ENCODE measurements around the gene AANAT. TPM values are rescaled to one million over a fixed set of nuclear protein-coding genes. Genes with fewer than 3 reads are reported as not detected.

The AANAT gene
- total and polyA plus RNA-seq, 4 donors, result 0.10 to 0.31 TPM; not detected in 2

GRCh38 chr17:76474894-76475293, 7.5 kb downstream of the AANAT start:
- ATAC-seq (ENCODE audit: insufficient read depth, low FRiP score) (no peak), DNase-seq (no peak)
- H3K9ac ChIP-seq (ENCODE audit: insufficient read depth in 1 of 2, low read length in 2 of 2), result no peak overlapping the region
- no peak overlapping the region for H3K27ac ChIP-seq (ENCODE audit: low read depth in 1 of 2, low read length in 1 of 2)
- H3K4me1 ChIP-seq (ENCODE audit: control insufficient read depth in 5 of 5, insufficient read depth in 5 of 5, low read length in 5 of 5), result no peaks in the 10 kb centered on the region
- H3K9me3 ChIP-seq (ENCODE audit: control insufficient read depth in 4 of 4, insufficient read depth in 3 of 4, low read length in 3 of 4), result no peaks in the 10 kb centered on the region
- 95 to 96% methylated on average over 15 of the region's 15 CpGs for WGBS, 2 donors
- TF ChIP-seq, protein P1, sequence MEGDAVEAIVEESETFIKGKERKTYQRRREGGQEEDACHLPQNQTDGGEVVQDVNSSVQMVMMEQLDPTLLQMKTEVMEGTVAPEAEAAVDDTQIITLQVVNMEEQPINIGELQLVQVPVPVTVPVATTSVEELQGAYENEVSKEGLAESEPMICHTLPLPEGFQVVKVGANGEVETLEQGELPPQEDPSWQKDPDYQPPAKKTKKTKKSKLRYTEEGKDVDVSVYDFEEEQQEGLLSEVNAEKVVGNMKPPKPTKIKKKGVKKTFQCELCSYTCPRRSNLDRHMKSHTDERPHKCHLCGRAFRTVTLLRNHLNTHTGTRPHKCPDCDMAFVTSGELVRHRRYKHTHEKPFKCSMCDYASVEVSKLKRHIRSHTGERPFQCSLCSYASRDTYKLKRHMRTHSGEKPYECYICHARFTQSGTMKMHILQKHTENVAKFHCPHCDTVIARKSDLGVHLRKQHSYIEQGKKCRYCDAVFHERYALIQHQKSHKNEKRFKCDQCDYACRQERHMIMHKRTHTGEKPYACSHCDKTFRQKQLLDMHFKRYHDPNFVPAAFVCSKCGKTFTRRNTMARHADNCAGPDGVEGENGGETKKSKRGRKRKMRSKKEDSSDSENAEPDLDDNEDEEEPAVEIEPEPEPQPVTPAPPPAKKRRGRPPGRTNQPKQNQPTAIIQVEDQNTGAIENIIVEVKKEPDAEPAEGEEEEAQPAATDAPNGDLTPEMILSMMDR (IDR thresholded peaks at IDR 0.05; ENCODE audit: control extremely low read depth, extremely low read depth), result no peak
- no peak overlapping the region for H3K4me3 ChIP-seq
- H3K36me3 ChIP-seq (ENCODE audit: control insufficient read depth in 4 of 4, insufficient read depth in 4 of 4, low read length in 4 of 4), result peaks cover 0 to 55% (median 0%) of the 10 kb centered on the region in 4 donors
- H3K27me3 ChIP-seq (ENCODE audit: control insufficient read depth in 3 of 3, insufficient read depth in 3 of 3, low read length in 2 of 3), result no peaks in the 10 kb centered on the region

DNA sequence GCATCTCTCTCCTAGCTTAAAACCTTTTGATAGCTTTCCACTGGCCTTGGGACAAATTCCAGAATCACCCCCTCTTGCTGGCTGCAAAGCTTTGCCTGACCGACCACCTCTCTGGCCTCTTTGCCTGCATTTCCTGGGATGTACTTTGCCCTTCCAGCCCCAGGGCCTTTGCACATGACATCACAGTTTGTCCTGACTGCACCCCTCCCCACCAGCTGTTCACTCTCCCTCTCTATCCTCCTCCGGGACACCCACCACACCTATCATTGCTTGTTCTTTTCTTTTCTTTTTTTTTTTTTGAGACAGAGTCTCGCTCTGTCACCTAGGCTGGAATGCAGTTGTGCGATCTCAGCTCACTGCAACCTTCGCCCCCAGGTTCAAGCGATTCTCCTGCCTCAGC, 7.9 kb downstream of the AANAT start:
- Histone ChIP-seq H3K36me3 (ENCODE audit: control insufficient read depth in 4 of 4, insufficient read depth in 4 of 4, low read length in 4 of 4) (peaks cover 0 to 55% (median 0%) of the 10 kb centered on the region in 4 donors), H3K4me1 (ENCODE audit: control insufficient read depth in 5 of 5, insufficient read depth in 5 of 5, low read length in 5 of 5) (peaks cover 0 to under 1% (median 0%) of the 10 kb centered on the region in 5 donors), H3K27ac (ENCODE audit: low read depth in 1 of 2, low read length in 1 of 2) (no peak overlapping the region), H3K4me3 (no peak overlapping the region), H3K9ac (ENCODE audit: insufficient read depth in 1 of 2, low read length in 2 of 2) (no peak overlapping the region), H3K27me3 (ENCODE audit: control insufficient read depth in 3 of 3, insufficient read depth in 3 of 3, low read length in 2 of 3) (no peaks in the 10 kb centered on the region), H3K9me3 (ENCODE audit: control insufficient read depth in 4 of 4, insufficient read depth in 3 of 4, low read length in 3 of 4) (no peaks in the 10 kb centered on the region)
- TF ChIP-seq, protein P1 (IDR thresholded peaks at IDR 0.05; ENCODE audit: control extremely low read depth, extremely low read depth), result no peak
- DNase-seq (no peak), ATAC-seq (ENCODE audit: insufficient read depth, low FRiP score) (no peak)
- WGBS, 2 donors, result 98% methylated on average over 6 of the region's 6 CpGs

- Histone ChIP-seq H3K36me3 (ENCODE audit: control insufficient read depth in 4 of 4, insufficient read depth in 4 of 4, low read length in 4 of 4) (peaks cover 0 to 52% (median 0%) of the 10 kb centered on the region in 4 donors), H3K9me3 (ENCODE audit: control insufficient read depth in 4 of 4, insufficient read depth in 3 of 4, low read length in 3 of 4) (no peaks in the 10 kb centered on the region)
- no peak for DNase-seq
Observed at GRCh38 chr17:76476736-76477135, 9.3 kb downstream of the AANAT start.

More at GRCh38 chr17:76476736-76477135, 9.3 kb downstream of the AANAT start:
- 95 to 97% methylated on average over 20 of the region's 20 CpGs for WGBS, 2 donors
- H3K9ac ChIP-seq (ENCODE audit: insufficient read depth in 1 of 2, low read length in 2 of 2), result no peak overlapping the region
- TF ChIP-seq, protein P1 (IDR thresholded peaks at IDR 0.05; ENCODE audit: control extremely low read depth, extremely low read depth), result no peak
- H3K4me3 ChIP-seq, result no peak overlapping the region
- H3K27me3 ChIP-seq (ENCODE audit: control insufficient read depth in 3 of 3, insufficient read depth in 3 of 3, low read length in 2 of 3), result no peaks in the 10 kb centered on the region
- ATAC-seq (ENCODE audit: insufficient read depth, low FRiP score), result no peak
- no peak overlapping the region for H3K27ac ChIP-seq (ENCODE audit: low read depth in 1 of 2, low read length in 1 of 2)
- peaks cover 0 to 11% (median 2%) of the 10 kb centered on the region in 5 donors for H3K4me1 ChIP-seq (ENCODE audit: control insufficient read depth in 5 of 5, insufficient read depth in 5 of 5, low read length in 5 of 5)

Measured in lung (tissue), 12 donors.